Fibroblast of mammary gland (primary cell): ENCODE results near the gene MOB3A.
"Not testable (repeated sequence)": the region's sequence is repeated elsewhere in the genome, so short reads cannot be mapped to it uniquely, and the experiment has no call there.

ENCODE experiments used
- DNase-seq: peaks from one replicate; pipeline ENCODE4 v3.0.0-alpha.2; 2010; ENCODE audit warnings: low read depth
- H3K4me3 ChIP-seq: 2 replicates; pipeline ENCODE4 v1.5.1; 2011; ENCODE audit warnings: low read depth, mild to moderate bottlenecking, low read length, moderate library complexity; ENCODE audit not compliant: control insufficient read depth
- TF ChIP-seq, protein P1 (sequence below): conservative IDR thresholded peaks from 2 replicates; pipeline ENCODE4 v1.5.1; 2011; ENCODE audit warnings: low read depth, low read length, inconsistent platforms; ENCODE audit not compliant: control insufficient read depth, insufficient read depth

Gene MOB3A

DNA sequence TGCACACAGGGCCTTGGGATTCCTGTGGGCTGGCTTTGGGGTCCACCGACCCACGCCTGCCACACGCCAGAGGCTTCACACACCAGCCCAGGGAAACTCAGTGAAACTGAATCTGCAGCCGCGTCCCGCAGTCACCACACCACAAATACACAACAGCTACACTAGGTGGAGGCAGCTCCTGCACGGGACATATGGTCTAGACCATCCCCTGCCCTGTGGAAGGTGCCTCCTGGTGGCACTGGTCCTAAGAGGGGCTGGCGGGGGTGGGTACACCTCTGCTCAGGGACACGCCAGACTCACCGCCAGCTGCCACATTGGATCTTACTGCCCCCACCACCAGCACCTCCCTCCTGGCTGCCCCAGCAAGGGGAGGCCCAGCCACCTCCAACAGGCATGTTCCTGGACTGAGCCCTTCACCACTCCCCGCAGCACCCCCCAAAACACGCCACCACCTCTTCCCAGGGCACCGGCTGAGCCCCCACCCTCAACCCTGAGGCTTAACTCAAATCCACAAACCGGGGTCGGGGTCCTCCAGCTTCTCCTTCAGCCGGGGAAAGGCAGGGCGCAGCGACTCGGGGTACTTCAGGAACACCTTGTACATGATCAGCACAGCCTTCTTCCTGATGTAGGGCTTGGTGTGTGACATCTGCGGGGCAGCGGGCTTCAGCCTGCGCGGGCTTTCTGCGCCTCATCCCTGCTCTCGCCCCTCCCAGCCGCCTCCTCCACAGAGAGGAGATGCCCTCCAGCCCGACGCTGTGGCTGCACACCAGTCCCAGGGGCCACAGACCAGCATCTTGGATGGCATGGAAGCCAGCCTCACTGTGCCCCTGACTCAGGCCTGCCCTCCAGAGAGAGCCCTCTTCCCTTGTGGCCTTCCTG lies 34.0 kb upstream of the MOB3A start:
- TF ChIP-seq, protein P1, sequence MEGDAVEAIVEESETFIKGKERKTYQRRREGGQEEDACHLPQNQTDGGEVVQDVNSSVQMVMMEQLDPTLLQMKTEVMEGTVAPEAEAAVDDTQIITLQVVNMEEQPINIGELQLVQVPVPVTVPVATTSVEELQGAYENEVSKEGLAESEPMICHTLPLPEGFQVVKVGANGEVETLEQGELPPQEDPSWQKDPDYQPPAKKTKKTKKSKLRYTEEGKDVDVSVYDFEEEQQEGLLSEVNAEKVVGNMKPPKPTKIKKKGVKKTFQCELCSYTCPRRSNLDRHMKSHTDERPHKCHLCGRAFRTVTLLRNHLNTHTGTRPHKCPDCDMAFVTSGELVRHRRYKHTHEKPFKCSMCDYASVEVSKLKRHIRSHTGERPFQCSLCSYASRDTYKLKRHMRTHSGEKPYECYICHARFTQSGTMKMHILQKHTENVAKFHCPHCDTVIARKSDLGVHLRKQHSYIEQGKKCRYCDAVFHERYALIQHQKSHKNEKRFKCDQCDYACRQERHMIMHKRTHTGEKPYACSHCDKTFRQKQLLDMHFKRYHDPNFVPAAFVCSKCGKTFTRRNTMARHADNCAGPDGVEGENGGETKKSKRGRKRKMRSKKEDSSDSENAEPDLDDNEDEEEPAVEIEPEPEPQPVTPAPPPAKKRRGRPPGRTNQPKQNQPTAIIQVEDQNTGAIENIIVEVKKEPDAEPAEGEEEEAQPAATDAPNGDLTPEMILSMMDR, result no peak
- no peak for DNase-seq
- H3K4me3 ChIP-seq, result no peak overlapping the region

DNA sequence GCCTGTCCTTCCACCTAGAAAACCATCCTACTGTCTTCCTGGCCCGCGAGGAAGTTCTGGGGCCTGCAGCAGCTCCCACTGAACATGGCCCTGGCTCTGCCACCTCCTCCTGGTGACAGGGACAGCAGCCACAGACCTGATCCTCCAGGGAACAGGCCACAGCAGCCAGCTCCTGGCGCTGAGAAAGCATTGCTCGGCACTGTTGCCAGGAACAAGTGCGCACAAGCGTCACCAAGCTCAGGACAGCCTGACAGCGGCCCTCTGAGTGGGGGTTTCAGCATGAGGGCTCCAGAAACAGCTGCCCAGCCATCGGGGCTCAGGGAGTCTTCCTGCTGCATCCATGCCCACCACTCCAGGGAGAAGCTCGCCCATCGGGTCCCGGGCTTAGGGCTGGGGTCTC lies 33.4 kb upstream of the MOB3A start:
- H3K4me3 ChIP-seq, result no peak overlapping the region
- DNase-seq, result no peak
- TF ChIP-seq, protein P1, result no peak

DNA sequence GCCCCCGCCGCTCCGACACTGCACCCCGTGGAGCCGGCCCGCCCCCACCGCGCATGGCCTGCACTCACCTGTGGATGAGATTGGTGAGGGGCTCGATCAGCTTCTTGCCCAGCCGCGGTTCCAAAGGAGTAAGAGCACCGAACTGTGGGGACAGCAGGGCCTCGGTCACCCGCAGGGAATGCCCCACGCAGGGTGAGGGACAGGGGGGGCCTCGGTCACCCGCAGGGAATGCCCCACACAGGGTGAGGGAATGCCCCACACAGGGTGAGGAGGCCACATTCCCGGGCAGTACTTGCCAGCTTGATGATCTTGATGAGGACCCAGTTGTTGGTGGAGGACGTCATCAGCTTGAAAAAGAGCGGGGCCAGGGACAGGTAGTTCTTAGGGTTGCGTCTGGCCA lies 32.9 kb upstream of the MOB3A start:
- TF ChIP-seq, protein P1, result no peak
- no peak overlapping the region for H3K4me3 ChIP-seq
- DNase-seq, result no peak

DNA sequence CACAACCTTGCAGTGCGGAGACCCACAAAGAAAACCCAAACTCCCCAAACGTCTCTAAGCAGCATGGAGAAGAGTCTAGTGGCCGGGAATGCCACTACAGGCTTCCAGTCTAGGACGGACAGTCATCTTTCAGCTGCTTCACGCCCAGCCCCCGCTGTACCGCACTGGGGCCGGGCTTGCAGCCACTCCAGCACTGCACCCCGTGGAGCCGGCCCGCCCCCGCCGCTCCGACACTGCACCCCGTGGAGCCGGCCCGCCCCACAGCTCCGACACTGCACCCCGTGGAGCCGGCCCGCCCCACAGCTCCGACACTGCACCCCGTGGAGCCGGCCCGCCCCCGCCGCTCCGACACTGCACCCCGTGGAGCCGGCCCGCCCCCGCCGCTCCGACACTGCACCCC lies 32.1 kb upstream of the MOB3A start:
- DNase-seq, H3K4me3 ChIP-seq: not testable (repeated sequence)

DNA sequence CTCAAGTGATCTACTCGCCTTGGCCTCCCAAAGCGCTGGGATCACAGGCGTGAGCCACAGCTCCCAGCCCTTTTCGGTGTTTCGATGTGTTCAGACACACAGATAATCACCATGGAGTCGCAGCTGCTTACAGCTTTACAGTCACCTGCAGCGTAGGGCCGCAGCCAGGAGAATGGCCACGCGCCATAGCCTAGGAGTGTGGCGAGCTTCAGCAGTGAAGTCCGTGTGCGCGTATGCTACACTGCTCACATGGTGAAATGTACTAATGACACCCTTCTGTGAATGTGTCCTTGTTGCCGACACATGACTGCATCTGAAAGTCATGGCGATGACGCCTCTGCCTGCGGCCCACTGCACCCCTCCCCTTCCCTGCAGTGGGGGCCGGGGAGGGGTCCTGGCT lies 31.6 kb upstream of the MOB3A start:
- TF ChIP-seq, protein P1, result no peak
- DNase-seq, result no peak
- no peak overlapping the region for H3K4me3 ChIP-seq

DNA sequence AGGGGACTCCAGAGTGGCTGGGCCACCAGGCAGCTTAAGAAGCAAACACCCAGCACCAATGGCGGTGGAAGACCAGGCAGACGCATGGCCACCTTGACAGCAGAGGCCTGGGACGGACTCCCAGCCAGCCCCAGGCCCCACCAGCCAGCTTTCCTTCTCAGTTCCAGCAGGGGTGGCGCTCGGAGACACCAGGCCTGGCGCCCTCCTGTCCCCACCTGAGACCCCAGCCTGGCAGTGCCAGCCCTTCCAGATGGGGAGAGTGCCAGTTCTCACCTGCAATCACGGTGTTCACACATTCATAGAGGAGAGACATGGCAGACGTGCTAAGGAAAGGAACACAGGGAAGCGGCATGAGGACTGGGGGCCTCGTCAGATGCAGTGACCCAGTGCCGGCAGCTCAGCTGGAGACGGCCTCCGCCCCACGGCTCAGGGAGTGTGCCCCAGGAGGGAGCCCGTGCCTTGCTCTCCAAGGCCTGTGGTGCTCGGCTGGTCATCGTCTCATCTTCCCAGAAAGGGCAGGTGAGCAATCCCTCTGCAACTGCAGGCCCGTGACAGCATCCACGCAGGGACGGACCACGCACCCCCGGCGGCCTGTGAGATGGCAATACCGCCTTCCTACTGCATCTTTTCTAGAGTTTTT lies 30.9 kb upstream of the MOB3A start:
- no peak overlapping the region for H3K4me3 ChIP-seq
- DNase-seq, result no peak
- TF ChIP-seq, protein P1, result no peak

DNA sequence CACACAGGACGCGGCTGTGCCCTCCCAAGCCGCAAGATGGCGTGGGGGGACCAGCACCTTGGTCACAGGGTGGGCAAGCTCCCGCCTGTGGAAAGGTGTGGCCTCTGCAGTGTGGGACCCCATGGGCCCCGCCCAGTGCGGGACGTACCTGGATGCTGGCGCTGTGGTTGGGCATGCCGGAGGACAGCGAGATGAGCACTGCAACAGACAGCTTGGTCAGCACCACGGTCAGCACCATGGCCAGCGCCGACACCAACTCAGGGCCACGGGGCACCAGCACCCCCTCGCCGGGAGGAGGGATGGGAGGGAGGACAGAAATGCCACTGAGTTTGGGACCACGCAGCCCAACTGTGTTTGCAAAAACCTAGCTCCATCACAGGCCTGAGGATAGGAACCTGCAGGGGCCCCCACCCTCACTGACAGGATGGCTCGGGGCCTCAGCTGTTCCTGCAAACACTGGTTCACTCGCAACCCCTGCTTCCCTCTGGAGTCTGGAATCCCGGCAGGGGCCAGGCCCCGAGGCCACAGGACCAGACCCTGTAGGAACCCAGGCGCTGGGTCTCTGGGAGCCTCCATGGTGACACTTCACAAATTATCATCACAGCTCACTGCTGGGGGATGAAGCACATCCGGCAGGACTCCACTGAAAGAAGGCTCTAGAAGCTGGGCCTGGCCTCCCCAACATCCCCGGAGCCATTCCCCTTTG lies 27.7 kb upstream of the MOB3A start:
- TF ChIP-seq, protein P1, result no peak
- no peak overlapping the region for H3K4me3 ChIP-seq
- no peak for DNase-seq
